C4-2B (cell line): Measurements from ENCODE around the gene TTLL5.

ENCODE experiments used
- ZFX ChIP-seq: fragments of 450-650 bp; IDR thresholded peaks from 2 replicates; pipeline ENCODE4 v1.6.1; 2017
- TF ChIP-seq, protein P1 (sequence below): fragments of 450-650 bp; conservative IDR thresholded peaks from 2 replicates; pipeline ENCODE4 v1.5.1; 2017; ENCODE audit warnings: mild to moderate bottlenecking

DNA sequence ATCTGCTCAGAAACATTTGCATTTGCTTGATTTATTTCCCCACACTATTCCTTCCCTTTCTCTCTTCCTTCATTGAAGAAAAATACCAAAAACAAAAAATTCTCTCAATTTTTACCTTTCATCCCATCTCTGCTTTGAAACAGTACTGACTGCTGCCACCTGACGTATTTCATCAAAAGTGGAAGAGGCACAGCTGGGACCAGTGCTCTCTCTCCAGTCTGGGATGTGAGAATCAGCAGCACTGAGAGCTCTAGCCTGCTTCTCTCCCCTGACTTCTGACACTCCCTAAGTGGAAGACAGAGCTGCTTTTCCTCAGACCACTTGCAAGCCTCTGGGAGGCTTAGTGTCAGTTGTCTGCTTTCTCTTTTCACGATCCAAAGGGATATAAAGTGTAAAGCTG, 36.9 kb downstream of the TTLL5 start:
- TF ChIP-seq, protein P1, sequence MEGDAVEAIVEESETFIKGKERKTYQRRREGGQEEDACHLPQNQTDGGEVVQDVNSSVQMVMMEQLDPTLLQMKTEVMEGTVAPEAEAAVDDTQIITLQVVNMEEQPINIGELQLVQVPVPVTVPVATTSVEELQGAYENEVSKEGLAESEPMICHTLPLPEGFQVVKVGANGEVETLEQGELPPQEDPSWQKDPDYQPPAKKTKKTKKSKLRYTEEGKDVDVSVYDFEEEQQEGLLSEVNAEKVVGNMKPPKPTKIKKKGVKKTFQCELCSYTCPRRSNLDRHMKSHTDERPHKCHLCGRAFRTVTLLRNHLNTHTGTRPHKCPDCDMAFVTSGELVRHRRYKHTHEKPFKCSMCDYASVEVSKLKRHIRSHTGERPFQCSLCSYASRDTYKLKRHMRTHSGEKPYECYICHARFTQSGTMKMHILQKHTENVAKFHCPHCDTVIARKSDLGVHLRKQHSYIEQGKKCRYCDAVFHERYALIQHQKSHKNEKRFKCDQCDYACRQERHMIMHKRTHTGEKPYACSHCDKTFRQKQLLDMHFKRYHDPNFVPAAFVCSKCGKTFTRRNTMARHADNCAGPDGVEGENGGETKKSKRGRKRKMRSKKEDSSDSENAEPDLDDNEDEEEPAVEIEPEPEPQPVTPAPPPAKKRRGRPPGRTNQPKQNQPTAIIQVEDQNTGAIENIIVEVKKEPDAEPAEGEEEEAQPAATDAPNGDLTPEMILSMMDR, result no peak
- no peak for TF ChIP-seq ZFX
